MCF 10A (cell line): ENCODE results near the gene ECE1. TPM values are rescaled to one million over a fixed set of nuclear protein-coding genes. Genes with fewer than 3 reads are reported as not detected.

Source experiments
- BruUV-seq: library from RNA; stranded (reverse); fragments of 400-500 nt; replicated peaks from 2 replicates; lab custom pipeline; 2021; lab: Mats Ljungman, UMichigan
- CTCF ChIA-PET: fragments of 300-600 bp; sonication (Branson Sonifier 250); formaldehyde crosslinking; extraction: SDS; loops from one replicate; lab custom pipeline; 2021; ENCODE audit warnings: antibody characterized with exemption, inconsistent platforms; lab: Yijun Ruan, JAX
- POLR2A ChIA-PET: fragments of 300-600, 350-650 bp; sonication (Branson Sonifier 250); formaldehyde crosslinking; extraction: SDS; loops from one replicate; lab custom pipeline; 2020; ENCODE audit warnings: antibody characterized with exemption, inconsistent platforms; lab: Yijun Ruan, JAX
- DNase-seq: peaks from one replicate; pipeline ENCODE4 v3.0.0-alpha.2; 2018; ENCODE audit not compliant: unreplicated experiment
- H3K27ac Mint-ChIP-seq: one replicate; pipeline ENCODE4 v1.8.0; 2022; ENCODE audit warnings: mild to moderate bottlenecking, low read depth, mixed read lengths; ENCODE audit not compliant: unreplicated experiment
- H3K27me3 Mint-ChIP-seq: one replicate; pipeline ENCODE4 v1.8.0; 2022; ENCODE audit warnings: mixed read lengths; ENCODE audit not compliant: insufficient read depth, unreplicated experiment
- H3K36me3 Mint-ChIP-seq: one replicate; pipeline ENCODE4 v1.8.0; 2022; ENCODE audit warnings: mild to moderate bottlenecking, moderate library complexity, mixed read lengths; ENCODE audit not compliant: insufficient read depth, unreplicated experiment
- H3K4me1 Mint-ChIP-seq: one replicate; pipeline ENCODE4 v1.8.0; 2022; ENCODE audit warnings: mixed read lengths; ENCODE audit not compliant: insufficient read depth, unreplicated experiment
- H3K4me3 Mint-ChIP-seq: one replicate; pipeline ENCODE4 v1.8.0; 2022; ENCODE audit warnings: mild to moderate bottlenecking, moderate library complexity, mixed read lengths; ENCODE audit not compliant: unreplicated experiment
- H3K9me3 Mint-ChIP-seq: one replicate; pipeline ENCODE4 v1.8.0; 2022; ENCODE audit warnings: mixed read lengths; ENCODE audit not compliant: unreplicated experiment
- CTCF ChIP-seq: fragments of 200-600 bp; IDR thresholded peaks from one replicate; pipeline ENCODE4 v1.8.0; 2022; ENCODE audit warnings: antibody characterized with exemption, mild to moderate bottlenecking; ENCODE audit not compliant: unreplicated experiment
- intact Hi-C: fragments of 100-400 bp; cut with micrococcal nuclease; formaldehyde crosslinking; loops from 2 replicates; pipeline ENCODE4 v1.14.1; 2022
- total RNA-seq: library from RNA; stranded (reverse); gene quantifications from 2 replicates; pipeline ENCODE4 v1.2.3, GENCODE V29; 2022

The ECE1 gene
- total RNA-seq, 1 experiment from 2014 or later: 40.0 TPM

GRCh38 chr1:21267191-21268077 lies 22.8 kb downstream of the ECE1 start:
- no peak for DNase-seq
- no peaks in the 10 kb centered on the region for H3K9me3 Mint-ChIP-seq
- intact Hi-C loops: no loop called here
- CTCF ChIA-PET: interaction anchor here (0.6 to 2.6 kb wide), 3 partner anchors 9 to 730 kb away, joined by 3 to 16 read pairs (median 5); no protein-coding TSS in a partner anchor
- H3K27ac Mint-ChIP-seq: no peak overlapping the region
- POLR2A ChIA-PET: no interaction called here
- peaks cover 6% of the 10 kb centered on the region for H3K4me1 Mint-ChIP-seq
- H3K36me3 Mint-ChIP-seq: peaks cover 6% of the 10 kb centered on the region
- BruUV-seq: no TSS peak
- no peak for TF ChIP-seq CTCF
- H3K4me3 Mint-ChIP-seq: no peak overlapping the region
- H3K27me3 Mint-ChIP-seq: no peaks in the 10 kb centered on the region

- intact Hi-C loops: no loop called here
- Mint-ChIP-seq H3K9me3 (no peaks in the 10 kb centered on the region), H3K27me3 (no peaks in the 10 kb centered on the region), H3K27ac (no peak overlapping the region), H3K36me3 (peaks cover 11% of the 10 kb centered on the region), H3K4me1 (peaks cover 18% of the 10 kb centered on the region), H3K4me3 (no peak overlapping the region)
- ChIA-PET CTCF (no interaction called here), POLR2A (interaction anchor here (0.6 kb wide), 1 partner anchor 349 kb away, joined by 4 read pairs; no protein-coding TSS in a partner anchor)
- BruUV-seq: no TSS peak
- TF ChIP-seq CTCF: no peak
- no peak for DNase-seq
Measured at GRCh38 chr1:21266119-21266774, 24.0 kb downstream of the ECE1 start.

GRCh38 chr1:21265644-21266043 lies 24.6 kb downstream of the ECE1 start:
- ChIA-PET POLR2A (interaction anchor here (0.6 kb wide), 1 partner anchor 349 kb away, joined by 4 read pairs; no protein-coding TSS in a partner anchor), CTCF (no interaction called here)
- Mint-ChIP-seq H3K4me3 (no peak overlapping the region), H3K4me1 (peaks cover 24% of the 10 kb centered on the region), H3K27ac (no peak overlapping the region), H3K9me3 (no peaks in the 10 kb centered on the region), H3K36me3 (peaks cover 12% of the 10 kb centered on the region), H3K27me3 (no peaks in the 10 kb centered on the region)
- intact Hi-C loops: no loop called here
- BruUV-seq: no TSS peak
- no peak for TF ChIP-seq CTCF
- no peak for DNase-seq

- no peak for TF ChIP-seq CTCF
- ChIA-PET POLR2A (interaction anchor here (0.6 kb wide), 1 partner anchor 1816 kb away, joined by 3 read pairs; no protein-coding TSS in a partner anchor), CTCF (no interaction called here)
- no peaks in the 10 kb centered on the region for H3K27me3 Mint-ChIP-seq
- no peak overlapping the region for H3K4me3 Mint-ChIP-seq
- H3K36me3 Mint-ChIP-seq: peaks cover 16% of the 10 kb centered on the region
- H3K9me3 Mint-ChIP-seq: no peaks in the 10 kb centered on the region
- no peak for DNase-seq
- H3K4me1 Mint-ChIP-seq: peaks cover 24% of the 10 kb centered on the region
- BruUV-seq: no TSS peak
- intact Hi-C loops: no loop called here
- no peak overlapping the region for H3K27ac Mint-ChIP-seq
Measured at GRCh38 chr1:21264898-21265297, 25.4 kb downstream of the ECE1 start.
